Upper lobe of right lung (tissue), 1 donor: ENCODE measurements around the gene HNRNPU. TPM values are rescaled to one million over a fixed set of nuclear protein-coding genes. Genes with fewer than 3 reads are reported as not detected.

ENCODE experiments used
- ATAC-seq: fragments of 200-7000 bp; cut with Tn5 transposase; one replicate; pipeline ENCODE4 v1.9.1; 2020; ENCODE audit warnings: mild to moderate bottlenecking, moderate library complexity
- DNase-seq: peaks from one replicate; pipeline ENCODE4 v3.0.0-alpha.2; 2020
- H3K27ac ChIP-seq: fragments of 200-600 bp; one replicate; pipeline ENCODE4 v1.8.0; 2022
- H3K27me3 ChIP-seq: fragments of 200-600 bp; one replicate; pipeline ENCODE4 v1.8.0; 2022; ENCODE audit warnings: mild to moderate bottlenecking
- H3K36me3 ChIP-seq: fragments of 200-600 bp; one replicate; pipeline ENCODE4 v1.8.0; 2022
- H3K4me1 ChIP-seq: fragments of 200-600 bp; one replicate; pipeline ENCODE4 v1.8.0; 2022
- H3K4me3 ChIP-seq: fragments of 200-600 bp; one replicate; pipeline ENCODE4 v1.8.0; 2022; ENCODE audit warnings: mild to moderate bottlenecking
- H3K9me3 ChIP-seq: fragments of 200-600 bp; one replicate; pipeline ENCODE4 v1.8.0; 2022
- CTCF ChIP-seq: fragments of 200-600 bp; IDR thresholded peaks from one replicate; pipeline ENCODE4 v1.8.0; 2022; ENCODE audit warnings: antibody characterized with exemption
- intact Hi-C: fragments of 100-400 bp; cut with DNase I; formaldehyde crosslinking; loops from one replicate; pipeline ENCODE4 v1.11.0; 2022
- total RNA-seq: library from RNA; stranded (reverse); fragmentation: NEBNext Ultra II Directional; extraction: Animal tissue kit (Norgen Biotek cat#: 25700); gene quantifications from one replicate; pipeline ENCODE4 v1.2.1, GENCODE V29; 2021
- donor health status: DM: no; HTN: yes; CAD: no; lungs with severe emphysema.

Gene HNRNPU
- total RNA-seq, 1 donor from 2014 or later, result 273 TPM

- no peak for ATAC-seq
- H3K9me3 ChIP-seq, result no peaks in the 10 kb centered on the region
- intact Hi-C loops, result no loop called here
- no peaks in the 10 kb centered on the region for H3K27me3 ChIP-seq
- no peaks in the 10 kb centered on the region for H3K36me3 ChIP-seq
- H3K4me1 ChIP-seq, result no peaks in the 10 kb centered on the region
- no peak for TF ChIP-seq CTCF
- DNase-seq, result no peak
- no peak overlapping the region for H3K27ac ChIP-seq
- no peak overlapping the region for H3K4me3 ChIP-seq
Observed at GRCh38 chr1:244876228-244876910, 12.0 kb upstream of the HNRNPU start.

DNA sequence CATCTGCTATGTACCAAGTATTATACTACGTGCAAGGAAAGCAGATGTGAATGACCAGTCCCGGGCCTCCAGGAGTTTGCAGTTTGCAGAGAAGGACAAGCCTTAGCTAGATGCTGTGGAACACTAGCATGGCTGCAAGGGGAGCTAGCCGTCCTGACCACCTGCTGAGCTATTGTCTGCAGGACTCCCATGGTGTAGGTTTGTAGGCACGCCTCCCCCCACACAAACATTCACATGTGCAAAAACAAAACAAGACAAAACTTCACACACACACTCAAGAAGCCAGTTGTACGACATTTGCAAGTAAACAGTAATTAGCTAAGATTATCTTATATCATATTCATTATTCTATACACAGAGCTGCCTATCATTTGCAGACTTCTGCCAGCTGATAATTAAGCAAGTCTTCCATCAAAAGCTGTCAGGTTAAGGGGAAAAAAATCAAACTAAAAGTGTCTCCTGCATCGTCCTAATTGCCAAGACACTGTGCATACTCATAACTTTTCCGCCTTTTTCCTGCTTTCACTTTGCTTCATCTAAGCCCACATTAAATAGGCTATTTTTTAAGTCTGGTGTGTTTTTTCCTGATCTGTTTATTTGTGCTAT is 10.7 kb upstream of the HNRNPU start:
- intact Hi-C loops, result no loop called here

GRCh38 chr1:244869950-244870349 is 5.6 kb upstream of the HNRNPU start:
- DNase-seq (no peak), ATAC-seq (no peak)
- Histone ChIP-seq H3K9me3 (no peaks in the 10 kb centered on the region), H3K27ac (no peak overlapping the region), H3K4me3 (no peak overlapping the region), H3K27me3 (no peaks in the 10 kb centered on the region), H3K4me1 (peaks cover 6% of the 10 kb centered on the region), H3K36me3 (no peaks in the 10 kb centered on the region)
- TF ChIP-seq CTCF, result no peak
- intact Hi-C loops, result no loop called here

More for the DNA sequence above, 10.7 kb upstream of the HNRNPU start:
- no peak overlapping the region for H3K4me3 ChIP-seq
- no peaks in the 10 kb centered on the region for H3K27me3 ChIP-seq
- no peaks in the 10 kb centered on the region for H3K36me3 ChIP-seq
- DNase-seq, result no peak
- H3K9me3 ChIP-seq, result no peaks in the 10 kb centered on the region
- TF ChIP-seq CTCF, result no peak
- no peak for ATAC-seq
- no peaks in the 10 kb centered on the region for H3K4me1 ChIP-seq
- H3K27ac ChIP-seq, result no peak overlapping the region

DNA sequence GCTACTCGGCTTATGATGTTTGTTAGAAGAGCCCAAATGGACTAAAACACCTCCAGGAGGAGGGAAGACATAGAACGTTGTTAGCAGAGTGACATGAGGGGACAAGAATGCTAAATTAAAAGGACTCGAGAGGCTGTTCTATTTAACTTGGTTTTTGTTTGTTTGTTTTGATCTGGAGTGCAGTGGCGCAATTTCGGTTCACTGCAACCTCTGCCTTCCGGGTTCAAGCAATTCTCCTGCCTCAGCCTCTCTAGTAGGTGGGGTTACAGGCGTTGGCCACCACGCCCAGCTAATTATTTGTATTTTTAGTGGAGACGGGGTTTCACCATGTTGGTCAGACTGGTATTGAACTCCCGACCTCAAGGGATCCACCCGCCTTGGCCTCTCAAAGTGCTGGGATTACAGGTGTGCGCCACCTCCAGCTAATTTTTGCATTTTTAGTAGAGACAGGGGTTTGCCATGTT is 5.1 kb upstream of the HNRNPU start:
- TF ChIP-seq CTCF, result no peak
- Histone ChIP-seq H3K9me3 (no peaks in the 10 kb centered on the region), H3K36me3 (no peaks in the 10 kb centered on the region), H3K27me3 (no peaks in the 10 kb centered on the region), H3K4me1 (peaks cover 6% of the 10 kb centered on the region), H3K4me3 (no peak overlapping the region), H3K27ac (no peak overlapping the region)
- ATAC-seq, result no peak
- intact Hi-C loops, result no loop called here
- DNase-seq, result no peak

GRCh38 chr1:244868484-244869363 is 4.4 kb upstream of the HNRNPU start:
- intact Hi-C loops, result no loop called here
- ATAC-seq, result no peak
- Histone ChIP-seq H3K36me3 (no peaks in the 10 kb centered on the region), H3K27ac (no peak overlapping the region), H3K27me3 (no peaks in the 10 kb centered on the region), H3K4me1 (peaks cover 6% of the 10 kb centered on the region), H3K9me3 (no peaks in the 10 kb centered on the region), H3K4me3 (no peak overlapping the region)
- no peak for DNase-seq
- TF ChIP-seq CTCF, result no peak
